22Rv1 (cell line): ENCODE measurements around the gene RPS3.

Experiments
- CTCF ChIP-seq: fragments of 450-650 bp; IDR thresholded peaks from 2 replicates; pipeline ENCODE4 v1.5.1; 2017; ENCODE audit warnings: mild to moderate bottlenecking
- ZFX ChIP-seq: fragments of 450-650 bp; IDR thresholded peaks from 2 replicates; pipeline ENCODE4 v1.6.1; 2017; ENCODE audit warnings: antibody characterized with exemption, borderline replicate concordance

GRCh38 chr11:75388386-75389275 lies 10.7 kb upstream of the RPS3 start:
- TF ChIP-seq CTCF (peak; percentile 92), ZFX (no peak)
